Measurements from ENCODE around the gene ARMC2.
"Not testable (repeated sequence)": the region's sequence is repeated elsewhere in the genome, so short reads cannot be mapped to it uniquely, and the experiment has no call there.

ARMC2 gene

DNA sequence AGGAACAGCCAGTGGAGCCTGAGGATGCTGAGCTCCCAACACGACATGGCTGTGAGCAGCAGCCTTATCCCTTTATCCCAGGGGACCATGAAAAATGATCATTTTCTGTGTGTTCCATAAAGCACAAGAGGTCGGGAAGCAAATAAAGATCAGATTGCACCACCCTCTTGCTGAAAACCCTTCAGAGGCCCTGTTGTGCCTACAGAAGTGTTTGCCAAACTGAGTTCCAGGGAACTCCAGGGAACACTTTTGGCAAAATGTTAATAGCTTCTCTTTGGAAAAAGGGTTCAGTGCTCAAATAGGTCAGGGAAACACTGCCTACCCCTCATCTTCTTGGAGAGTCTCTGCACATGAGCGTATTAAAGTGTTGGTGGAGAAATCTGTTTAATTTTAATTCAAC, 24.4 kb downstream of the ARMC2 start:
- no peak for DNase-seq

DNA sequence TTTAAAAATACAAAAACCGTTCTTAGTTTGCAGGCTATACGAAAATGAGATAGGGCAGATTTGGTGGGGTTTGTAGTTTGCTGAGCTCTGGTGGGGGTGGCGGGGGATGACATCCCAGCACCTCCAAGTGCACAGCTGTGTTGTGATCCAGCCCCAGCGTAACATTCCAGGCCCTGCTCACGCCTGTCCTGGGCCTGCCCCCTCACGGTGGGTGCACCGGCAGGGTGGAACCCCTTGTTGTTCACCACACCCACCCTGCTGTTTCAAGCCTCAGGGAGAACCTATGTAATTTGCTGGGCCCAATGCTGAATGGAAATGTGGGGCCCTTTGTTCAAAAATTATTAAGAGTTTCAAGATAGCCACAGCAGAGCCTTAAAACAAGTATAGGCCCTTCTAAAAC, 25.0 kb downstream of the ARMC2 start:
- DNase-seq: no peak

DNA sequence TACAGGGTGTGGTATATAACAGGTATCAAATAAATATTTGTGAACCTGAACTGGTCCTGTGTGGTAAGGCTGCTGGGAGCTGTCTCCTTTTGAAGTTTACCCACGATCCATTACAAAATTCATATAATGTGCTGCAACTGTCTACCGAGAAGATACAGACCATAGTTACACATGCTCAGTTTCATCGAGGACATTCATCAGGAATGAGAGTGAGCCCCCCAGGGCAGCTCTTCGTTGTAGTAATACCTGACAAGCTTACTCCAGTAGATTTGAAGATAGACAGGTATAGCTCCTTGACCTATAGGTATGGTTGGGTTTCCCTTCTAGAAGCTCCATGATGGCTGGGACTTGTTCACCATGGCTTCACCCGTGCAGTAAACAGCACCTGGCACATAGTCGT, 25.7 kb downstream of the ARMC2 start:
- DNase-seq: no peak

DNA sequence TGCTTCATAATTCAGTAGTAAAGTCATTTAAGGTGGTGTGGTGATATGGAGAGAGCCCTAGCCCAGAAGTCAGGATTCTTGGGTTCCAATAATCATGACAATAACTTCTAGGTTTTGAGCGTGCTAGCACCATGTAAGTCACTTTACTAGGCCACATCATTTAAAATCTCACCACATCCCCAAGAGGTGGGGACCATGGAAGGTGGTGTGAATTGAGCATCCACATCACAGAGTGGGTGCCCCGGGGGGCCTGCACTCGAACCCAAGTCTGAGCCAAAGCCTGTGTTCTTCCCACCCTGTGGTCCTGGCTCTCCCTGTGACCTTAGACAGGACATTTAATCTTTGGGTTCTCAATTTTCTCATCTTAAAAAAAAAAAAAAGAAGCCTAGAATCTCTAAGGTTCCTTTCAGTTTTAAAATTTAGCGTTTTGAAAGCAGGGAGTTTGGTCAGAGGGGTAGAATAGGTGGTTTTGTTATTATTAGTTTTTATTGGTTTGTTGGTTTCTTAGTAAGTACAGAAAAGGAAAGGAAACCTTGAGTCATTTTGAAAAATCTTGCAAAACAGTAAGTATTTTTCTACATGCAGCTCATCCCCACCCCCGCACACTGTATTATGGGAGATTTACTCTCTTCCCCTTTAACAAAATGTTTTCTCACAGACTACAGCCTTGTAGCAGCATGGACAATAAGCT, 26.4 kb downstream of the ARMC2 start:
- DNase-seq: no peak

DNA sequence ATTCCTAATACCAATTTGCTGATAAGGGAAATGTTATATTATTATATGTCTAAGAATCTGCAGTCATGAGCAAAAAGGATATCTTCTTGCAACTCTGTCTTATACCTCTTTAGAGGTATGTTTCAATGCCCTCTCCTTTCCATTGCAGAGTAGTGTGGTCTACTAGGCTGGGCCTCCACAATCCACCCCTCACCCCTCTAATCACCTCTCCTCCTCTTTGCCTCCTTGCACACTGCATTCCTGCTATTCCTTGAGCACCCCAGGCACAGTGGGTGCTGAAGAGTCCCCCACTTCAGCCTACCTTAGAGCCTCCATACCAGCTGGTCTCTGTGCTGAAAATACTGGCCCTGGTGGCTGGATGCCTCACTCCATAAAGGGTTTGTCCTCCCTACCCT, 26.9 kb downstream of the ARMC2 start:
- no peak for DNase-seq

DNA sequence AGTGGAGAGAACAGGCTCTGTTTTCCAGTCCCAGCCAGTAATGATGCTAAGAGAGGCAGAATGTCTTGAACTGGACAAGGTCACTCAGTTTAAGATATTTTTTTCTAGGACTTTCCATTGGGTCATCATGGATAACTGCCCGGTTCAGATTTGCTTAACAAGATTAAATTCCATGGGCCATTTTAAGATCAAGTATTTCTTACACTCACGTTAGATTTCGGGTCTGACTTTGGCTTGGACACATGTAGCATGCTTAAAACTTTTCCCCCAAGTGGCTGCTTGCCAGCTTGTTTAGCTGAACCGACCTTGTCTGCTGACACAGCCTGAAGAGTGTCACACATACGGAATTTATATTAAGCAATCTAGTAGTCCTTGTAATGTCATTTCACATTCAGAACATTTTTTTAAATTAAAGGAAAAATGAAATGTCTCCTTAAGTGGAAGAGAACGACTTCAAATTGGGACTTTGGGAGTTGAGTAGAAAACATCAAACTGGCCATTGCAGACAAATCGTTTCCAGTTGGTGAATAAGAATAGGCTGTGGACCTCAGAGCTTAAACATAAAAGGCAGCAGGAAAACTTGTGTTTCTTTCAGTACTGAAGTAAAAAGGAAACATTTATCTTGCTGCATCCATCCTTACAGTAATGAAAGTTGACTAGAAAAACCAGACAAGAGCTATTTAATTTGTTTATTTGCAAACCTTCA, 29.0 kb downstream of the ARMC2 start:
- DNase-seq: no peak

DNA sequence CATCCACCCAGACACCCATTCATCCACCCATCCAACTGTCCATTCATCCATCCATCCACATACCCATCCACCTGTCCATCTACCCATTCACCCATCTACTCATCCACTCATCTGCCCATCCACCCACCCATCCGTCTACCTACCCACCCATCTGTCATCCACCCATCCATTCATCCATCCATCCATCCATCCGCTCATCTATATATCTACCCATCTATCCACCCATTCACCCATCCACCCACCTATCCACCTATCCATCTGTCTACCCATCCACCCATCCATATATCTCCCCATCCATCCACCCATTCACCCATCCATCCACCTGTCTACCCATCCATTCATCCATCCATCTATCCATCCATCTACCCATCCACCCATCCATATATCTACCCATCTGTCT, 30.7 kb downstream of the ARMC2 start:
- DNase-seq: no peak

DNA sequence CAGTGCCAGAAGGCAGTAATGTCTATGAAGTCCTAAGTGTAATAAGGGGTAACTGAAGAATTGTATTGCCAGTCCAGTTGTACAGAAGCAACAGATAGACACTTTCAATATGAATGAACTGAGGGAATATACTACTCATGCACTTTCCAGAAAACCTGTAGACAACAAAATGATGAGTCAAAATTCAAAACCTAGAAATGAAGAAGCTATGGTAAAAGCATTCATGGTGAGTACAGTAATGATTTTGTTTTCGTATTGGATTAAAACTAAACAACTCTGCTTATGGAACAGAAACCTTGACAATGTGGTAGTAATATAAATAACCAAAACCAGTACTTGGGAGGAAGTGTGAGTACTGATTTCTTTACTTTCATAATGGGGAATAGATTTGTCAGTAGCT, 35.0 kb downstream of the ARMC2 start:
- DNase-seq: no peak

DNA sequence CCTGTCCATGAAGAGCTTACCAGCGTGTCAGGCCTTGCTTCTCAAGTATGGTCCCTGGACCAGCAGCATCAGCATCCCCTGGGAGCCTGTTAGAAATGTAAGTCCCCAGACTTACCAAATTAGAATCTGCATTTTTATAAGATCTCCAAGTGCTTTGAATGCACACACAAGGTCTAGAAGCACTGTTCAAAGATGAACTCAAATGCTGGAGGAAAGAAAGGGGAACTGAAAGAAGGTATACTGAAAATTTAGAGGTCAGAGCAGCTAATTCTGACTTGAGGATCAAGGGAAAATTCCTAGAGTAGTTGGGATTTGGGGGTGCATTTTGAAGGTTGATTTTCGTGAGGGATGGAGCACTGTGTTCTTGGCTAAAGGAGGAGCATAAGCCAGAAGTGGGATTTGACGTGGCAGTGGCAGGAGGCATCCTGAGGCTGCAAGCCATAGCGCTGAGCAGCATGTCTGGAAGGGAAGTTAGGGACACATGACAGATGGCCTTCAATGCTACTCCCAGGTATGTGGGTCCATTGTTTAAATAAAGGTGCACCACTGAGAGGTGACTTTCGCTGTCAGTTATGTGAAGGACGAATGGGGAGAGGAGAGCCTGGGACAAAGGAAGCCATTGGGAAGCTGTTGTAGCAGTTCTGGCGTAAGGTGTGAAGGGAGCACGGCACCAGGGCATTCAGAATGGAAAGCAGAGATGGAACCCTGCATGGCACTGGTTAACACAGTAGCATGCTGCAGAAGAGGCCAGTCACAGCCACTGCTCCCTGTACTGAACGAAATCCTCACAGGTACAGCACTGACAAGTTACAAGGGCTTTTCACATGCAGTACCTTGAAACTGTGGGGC, 36.2 kb downstream of the ARMC2 start:
- DNase-seq: no peak

DNA sequence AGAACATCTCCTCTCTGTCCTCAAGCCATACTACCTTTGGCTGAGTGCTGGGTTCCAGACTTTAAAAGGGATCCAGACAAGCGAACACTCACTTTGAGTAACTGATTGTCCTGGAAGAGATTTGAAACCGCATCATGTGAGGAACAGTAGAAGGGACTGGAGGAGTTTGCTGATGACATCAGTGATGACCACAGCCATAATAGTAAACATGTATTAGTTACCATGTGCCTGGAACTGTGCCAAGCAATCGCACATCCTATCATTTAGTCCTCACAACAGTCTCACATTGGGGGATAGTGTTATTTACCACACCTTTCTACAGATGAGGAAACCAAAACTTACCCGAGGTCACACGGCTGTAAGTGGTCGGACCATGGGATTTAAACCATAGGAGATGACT, 39.8 kb downstream of the ARMC2 start:
- DNase-seq: no peak

DNA sequence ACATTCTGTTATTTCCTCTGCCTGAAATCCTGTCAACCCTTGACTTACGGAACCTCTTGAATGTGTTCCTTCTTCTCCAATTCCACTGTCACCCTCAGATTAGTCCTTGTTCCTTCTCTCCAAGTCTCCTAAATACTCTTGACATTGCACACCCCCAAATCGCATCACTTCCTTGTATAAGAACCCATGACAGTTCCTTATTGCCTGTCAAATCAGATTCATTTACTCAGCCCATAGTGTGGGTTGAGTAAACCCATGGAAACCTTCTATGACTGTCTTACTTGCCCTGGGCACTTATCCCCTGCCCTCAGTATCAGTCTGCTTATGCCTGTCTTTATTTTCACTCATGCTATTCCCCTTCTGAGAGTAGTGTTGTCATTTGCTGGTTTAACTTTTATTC, 40.5 kb downstream of the ARMC2 start:
- no peak for DNase-seq

DNA sequence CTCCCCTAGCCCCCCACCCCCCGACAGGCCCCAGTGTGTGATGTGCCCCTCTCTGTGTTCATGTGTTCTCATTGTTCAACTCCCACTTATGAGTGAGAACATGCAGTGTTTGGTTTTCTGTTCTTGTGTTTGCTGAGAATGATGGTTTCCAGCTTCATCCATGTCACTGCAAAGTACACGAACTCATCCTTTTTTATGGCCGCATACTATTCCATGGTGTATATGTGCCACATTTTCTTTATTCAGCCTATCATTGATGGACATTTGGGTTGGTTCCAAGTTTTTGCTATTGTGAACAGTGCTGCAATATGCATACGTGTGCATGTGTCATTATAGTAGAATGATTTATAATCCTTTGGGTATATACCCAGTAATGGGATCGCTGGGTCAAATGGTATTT, 42.7 kb downstream of the ARMC2 start:
- not testable (repeated sequence) for DNase-seq

DNA sequence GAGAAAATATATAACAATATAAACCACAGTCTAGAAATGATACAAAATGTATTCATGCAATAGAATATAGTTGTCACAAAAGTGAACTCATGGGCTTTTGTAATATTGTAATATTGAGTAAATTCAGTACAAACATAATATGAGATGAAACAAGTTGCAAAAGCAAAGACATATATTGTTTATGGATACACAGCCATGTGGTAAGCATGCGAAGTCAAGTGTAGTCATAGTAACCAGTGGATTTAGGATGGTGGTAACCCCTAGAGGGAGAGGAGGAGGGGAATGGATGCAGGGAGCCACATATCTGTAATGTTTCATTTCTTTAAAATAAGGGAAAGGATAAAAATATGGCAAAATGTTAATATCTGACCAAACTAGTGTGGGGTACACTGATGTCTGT, 47.3 kb downstream of the ARMC2 start:
- DNase-seq: no peak

DNA sequence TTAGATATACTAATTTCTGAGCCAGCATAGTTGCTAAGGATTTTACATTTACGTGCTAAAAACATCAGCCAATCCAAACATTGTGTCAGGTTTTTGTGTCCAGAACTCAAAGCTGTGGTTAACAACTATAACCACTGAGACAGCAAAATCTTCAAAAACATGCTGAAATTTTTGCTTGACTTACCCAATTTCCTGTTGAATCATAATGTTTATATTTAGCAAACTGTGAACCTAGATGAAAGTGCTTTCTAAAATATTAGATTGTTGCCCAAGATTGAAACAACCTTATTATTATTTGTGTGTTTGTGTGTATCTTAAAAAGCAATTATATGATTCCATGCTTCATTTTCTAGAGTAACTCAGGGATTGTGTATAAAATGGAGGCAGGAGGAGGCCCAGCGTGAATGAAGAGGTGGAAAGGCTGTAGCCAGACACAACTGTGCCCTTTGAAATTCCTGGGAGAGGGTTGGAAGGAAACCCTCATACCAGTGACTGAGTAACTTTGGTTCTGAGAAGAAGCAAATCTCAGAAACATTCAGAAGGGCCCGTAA, 48.0 kb downstream of the ARMC2 start:
- DNase-seq: no peak

DNA sequence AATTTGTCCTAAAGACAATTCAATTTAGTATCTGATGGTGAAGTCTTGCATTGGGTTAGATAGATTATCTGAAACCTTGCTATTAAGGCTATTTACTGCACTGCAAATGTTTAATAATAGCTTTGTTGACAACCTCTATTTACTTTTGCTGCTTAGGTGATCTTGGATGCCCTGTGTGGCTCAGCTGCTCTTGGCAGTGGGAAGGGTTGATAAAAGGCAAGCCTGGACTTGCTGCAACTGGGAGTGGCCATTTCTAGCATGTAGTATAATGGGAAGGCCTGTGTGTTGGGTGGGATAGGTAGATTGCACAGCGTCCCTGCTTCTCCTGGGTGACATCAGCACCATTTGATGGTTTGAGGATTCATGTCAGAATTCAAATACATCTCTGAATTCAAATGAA, 49.1 kb downstream of the ARMC2 start:
- DNase-seq: no peak

DNA sequence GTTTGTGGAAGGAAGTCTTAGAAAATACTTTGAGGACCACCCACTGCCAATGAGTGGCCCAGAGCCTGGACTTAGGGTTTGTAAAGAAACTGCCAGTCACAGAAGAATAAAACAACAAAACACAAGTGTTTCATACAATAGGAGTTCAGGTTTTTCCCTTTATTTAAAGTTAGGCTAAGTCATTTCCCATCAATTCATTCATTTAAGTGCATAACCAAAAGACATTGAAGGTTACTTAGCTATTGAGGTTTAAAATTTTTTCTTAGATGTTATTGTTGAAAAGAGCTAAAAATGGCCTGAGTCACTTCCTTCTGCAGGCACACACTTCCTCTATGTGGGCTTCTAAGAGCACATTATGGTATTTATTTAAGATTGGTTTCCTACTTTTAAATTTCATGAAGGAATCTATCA, 54.2 kb downstream of the ARMC2 start:
- no peak for DNase-seq

DNA sequence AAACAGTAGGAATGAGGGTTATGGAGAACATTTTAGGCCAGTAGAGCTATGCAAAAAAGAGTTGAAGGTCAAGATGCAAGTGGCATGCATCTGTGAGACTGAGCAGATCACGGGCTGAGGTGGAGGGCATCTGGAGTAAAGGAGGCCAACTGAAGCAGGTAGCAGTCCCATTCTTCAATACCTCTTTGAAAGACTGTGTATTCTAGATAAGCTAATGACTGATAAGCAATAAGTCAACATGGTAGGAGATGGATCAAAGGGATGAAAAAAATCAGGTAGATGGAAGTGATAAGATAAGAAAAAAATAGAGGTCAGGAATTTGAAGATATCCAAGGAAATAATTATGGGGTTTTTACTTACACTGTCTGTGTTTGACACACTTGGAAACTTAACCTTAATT, 55.6 kb downstream of the ARMC2 start:
- DNase-seq: no peak

DNA sequence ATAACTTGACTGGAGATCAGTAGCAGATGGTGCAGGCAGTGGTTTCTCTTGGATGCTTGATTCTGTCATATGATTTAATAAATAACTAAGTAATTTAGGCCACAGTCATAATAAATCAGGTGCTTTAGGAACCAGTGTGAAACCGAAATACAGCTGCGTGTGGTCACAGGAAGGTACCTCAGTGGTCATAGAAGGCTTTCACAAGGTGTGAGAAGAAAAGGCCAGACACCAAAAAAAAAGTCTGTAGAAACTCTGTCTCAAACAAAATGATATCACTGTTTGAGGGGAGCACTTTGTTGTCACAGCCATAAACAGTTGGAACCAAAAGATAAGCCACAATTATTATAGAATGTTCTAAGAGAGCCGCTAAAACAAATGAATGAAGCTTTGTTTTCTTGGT, 56.5 kb downstream of the ARMC2 start:
- no peak for DNase-seq

DNA sequence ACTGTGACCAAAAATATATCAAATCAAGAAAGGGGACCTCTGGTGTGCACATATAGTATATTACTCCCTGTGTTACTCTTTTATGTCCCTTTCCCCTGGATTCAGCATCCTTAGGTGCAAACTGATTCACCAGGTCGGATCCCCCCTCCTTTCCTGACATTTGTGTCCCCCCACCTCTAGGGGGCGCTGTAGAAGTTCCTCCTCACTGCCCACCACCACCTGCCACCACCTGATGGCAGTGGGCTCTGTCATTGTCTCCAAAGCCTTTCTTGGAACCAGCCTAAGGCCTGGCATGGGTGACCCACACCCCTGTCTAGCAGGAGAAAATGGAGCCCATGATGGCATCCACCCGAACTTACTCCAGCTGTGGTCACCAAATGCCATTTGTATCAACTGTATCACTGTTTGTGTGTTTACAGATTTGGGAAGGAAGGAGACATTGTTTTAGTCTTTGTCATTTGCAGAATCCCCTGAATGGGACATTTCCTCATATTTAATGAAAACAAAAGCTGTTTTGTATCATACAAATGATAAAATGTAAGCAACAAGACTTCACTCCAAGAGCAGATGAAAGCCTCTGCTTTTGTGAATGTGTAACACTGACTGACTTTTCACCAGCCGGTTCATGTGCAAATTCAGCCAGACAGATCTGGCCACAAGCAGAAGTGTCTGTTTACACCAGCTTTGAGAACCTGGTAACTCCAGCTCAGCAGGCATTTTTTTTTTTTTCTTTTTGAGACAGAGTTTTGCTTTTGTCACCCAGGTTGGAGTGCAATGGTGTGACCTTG, 66.2 kb downstream of the ARMC2 start:
- no peak for DNase-seq

DNA sequence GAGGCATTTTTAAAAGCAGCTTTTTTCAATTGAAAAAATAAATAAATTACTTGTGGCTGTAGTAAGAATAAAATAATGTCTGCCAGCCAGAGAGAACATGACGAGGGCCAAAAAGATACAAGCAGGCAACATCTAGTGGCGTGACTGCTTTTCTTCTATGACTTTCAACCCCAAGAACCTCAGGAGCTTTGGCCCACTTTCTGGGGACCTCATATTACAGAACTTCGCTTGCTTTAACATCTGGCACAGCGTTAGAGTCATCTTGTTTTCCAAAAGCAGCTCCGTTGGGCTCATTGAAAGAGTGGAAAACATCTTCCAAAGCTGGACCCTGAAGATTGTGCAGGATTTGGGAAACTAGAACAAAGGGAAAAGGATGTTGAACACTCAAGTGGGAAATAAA, 67.0 kb downstream of the ARMC2 start:
- DNase-seq: no peak

DNA sequence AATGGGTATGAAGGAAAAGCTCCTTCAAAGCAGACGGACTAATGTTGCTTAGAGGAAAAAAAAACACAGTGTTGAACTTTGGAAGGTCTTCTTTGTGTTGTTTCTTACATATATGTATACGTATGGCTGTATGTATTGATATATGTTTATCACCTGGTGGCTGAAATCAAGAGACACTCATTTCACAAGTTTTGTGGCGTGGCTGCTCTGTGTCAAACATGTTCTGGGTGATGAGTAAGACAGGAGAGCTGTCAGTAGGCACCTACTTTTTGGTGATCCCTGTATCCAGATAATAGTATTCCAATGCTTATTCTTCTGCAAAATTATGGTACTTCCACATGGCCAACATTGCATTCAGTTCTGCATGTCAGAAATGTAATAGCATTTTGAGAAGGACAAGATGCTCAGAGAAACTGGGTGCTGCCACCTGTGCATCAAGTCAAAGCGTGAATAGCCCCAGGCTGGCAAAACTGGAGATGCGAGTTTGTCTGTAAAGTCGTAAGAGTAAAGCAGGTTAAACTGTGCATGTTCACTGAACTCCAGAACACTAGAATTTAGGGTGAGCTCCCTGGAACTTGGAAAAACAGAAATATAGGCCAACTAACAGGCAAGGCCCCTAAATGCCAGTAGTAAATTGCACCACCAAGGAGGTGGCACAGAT, 67.9 kb downstream of the ARMC2 start:
- DNase-seq: peak; percentile 36

DNA sequence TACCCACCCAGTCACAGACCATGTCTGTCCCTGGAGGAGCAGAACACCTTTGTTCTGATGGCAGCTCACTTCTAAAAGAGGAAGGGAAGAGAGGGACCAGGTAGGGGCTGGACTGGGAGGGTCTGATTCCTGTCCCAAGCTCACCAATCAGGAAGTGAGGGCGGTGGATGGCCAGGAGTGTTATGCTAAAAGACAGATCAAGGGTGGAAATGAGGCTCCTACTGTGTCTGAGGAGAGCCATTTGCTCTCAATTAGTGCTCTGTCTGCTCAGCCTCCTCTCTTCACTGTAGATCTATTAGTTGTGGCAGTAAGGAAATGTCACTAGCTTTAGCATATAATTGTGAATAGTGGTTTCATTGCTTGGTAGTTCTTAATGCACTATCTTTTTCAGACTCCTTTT, 72.5 kb downstream of the ARMC2 start:
- no peak for DNase-seq

Measured in eye (tissue), 1 donor.